ENCODE results near the gene HIVEP3.

The HIVEP3 gene

DNA sequence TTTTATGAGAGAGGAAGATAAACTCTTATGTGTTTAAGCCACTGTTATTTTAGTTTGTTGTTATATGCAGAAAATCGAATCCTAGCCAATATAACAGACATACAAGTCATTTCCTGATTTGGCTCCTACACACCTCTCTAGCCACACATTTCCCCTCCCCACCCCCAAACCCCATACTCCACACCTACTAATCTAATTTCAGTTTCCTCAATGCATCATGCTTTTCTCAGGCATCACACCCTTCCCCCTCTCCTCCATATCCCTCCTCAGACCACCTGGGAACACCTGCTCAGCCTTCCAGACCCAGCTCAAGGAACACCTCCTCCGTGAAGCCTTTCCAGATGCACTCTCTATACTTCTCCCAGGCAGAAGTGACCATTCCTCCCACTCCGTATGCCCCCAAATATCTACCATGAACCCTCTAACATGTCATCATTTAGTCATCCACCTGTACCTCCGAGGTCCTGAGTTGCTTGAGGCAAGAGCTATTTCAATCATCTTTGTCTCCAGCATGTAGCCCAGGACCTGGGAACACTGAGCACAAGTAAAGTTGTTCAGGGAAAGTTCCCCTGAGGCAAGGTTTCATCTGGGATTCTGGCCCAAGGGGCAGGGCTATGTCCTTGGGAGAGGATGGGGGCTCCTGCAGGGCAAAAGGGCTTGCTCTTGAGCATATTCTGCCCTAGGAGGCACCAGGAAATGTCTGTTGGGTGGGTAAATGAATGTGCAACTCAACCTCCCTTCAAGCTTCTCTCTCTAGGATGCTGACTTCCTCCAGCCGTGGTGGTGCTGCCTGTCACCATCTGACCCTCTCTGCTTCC is 126.8 kb downstream of the HIVEP3 start:
- no peak for DNase-seq (ENCODE audit: low read depth in 2 of 2, low spot score in 1 of 2)

DNA sequence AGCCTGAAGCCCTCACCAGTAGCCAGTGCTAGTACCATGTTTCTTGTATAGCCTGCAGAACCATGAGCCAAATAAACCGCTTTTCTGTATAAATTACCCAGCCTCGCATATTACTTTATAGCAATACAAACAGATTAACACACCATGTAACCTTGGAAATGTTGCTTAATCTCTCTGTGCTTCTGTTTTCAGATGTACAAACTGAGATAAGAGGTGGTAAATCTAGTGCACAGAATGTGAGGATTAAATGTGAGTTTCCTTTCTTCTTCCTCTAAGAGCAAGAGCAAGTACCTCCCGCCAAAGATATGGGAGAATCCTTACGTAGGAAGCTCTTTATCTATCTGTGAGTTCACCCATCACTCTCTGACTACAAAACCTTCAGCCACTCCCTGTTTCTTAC is 128.4 kb downstream of the HIVEP3 start:
- no peak for DNase-seq (ENCODE audit: low read depth in 2 of 2, low spot score in 1 of 2)

GRCh38 chr1:41789661-41790330 is 128.9 kb downstream of the HIVEP3 start:
- DNase-seq (ENCODE audit: low read depth in 2 of 2, low spot score in 1 of 2): no peak

DNA sequence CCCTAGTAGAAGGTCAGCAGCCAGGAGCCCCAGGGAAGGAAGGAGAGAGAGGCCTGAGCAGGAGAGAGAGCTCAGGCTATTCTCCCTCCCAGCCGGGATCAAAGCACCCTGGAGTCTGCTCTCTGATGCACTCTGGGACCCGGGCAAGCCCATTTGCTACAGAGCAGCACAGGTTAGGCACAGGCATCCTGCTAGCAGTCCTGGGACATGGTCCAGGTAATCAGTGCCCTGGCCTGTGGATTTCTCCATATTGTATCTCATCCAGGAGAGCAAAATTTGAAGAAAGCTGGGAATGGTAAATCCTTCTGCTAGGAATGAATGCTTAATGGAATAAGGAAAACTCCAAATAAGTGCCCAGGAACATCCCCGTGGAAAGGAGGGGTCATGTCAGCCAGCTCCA is 130.3 kb downstream of the HIVEP3 start:
- DNase-seq (ENCODE audit: low read depth in 2 of 2, low spot score in 1 of 2): no peak

DNA sequence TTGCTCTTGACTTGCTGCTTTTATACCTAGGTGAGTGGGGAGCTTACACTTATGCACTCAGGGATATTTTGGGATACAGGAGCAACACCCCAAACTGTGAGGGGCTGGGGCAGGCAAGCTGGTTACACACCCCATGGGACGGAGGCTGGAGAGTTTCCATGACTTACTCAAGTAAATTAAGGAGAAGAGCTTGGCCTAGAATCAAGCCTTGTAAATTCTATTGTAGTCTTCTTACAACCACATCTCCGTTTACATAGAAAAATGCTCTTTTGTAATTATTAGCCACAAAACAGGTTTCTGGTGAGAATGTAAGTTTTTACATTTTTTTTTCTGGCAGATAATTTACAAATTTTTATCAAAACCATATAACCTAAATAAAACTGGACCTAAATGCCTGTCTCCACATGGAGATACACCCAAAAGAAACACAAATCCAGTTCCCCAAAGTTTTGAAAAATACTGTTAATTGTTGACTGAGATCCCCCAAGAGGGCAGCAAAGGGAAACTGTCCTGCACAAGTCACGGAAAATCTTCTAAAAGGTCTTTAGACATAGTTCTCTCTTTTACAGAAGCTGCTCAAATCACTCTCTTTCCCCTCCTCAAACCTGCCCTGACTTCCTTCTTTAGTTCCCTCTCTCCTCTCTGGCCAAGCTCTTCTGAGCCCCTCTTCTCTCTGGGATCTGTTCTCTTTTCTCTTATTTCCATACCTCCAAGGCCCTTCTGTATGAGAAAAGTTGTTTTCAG is 134.0 kb downstream of the HIVEP3 start:
- DNase-seq (ENCODE audit: low read depth in 2 of 2, low spot score in 1 of 2): no peak

GRCh38 chr1:41783189-41783639 is 135.5 kb downstream of the HIVEP3 start:
- DNase-seq (ENCODE audit: low read depth in 2 of 2, low spot score in 1 of 2): no peak

- DNase-seq (ENCODE audit: low read depth in 2 of 2, low spot score in 1 of 2): no peak
Observed at GRCh38 chr1:41780916-41781315, 137.8 kb downstream of the HIVEP3 start.

DNA sequence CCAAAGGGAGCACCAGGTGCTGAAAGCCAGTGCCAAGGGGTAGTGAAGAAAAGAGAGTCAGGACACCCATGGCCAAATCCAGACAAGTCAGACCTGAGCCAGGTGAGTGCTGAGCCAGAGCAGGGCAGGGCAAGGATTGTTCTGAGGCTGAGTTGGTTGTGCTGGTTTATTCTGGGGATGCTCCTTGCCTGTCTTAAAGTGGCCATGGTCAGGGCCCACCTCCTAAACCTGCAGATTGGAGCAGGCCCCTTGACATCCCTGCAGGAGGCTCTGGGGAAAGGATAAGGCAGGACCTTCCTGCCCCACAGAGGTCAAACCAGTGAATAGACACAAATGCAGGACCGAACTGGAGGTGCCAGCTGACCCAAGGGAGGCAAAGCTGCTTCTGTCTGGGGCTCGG is 138.4 kb downstream of the HIVEP3 start:
- no peak for DNase-seq (ENCODE audit: low read depth in 2 of 2, low spot score in 1 of 2)

DNA sequence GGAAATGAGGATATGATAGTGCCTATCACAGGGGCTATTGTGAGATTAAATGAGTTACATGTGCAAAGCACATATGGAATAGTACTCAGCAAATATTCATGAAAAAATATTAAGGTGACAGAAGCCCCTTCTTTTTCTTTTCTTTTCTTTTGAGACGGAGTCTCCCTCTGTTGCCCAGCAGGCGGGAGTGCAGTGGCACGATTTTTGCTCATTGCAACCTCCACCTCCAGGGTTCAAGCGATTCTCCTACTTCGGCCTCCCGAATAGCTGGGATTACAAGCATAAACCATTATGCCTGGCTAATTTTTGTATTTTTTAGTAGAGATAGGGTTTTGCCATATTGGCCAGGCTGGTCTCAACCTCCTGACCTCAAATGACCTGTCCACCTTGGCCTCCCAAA is 139.4 kb downstream of the HIVEP3 start:
- DNase-seq (ENCODE audit: low read depth in 2 of 2, low spot score in 1 of 2): no peak

GRCh38 chr1:41777695-41778094 is 141.0 kb downstream of the HIVEP3 start:
- DNase-seq (ENCODE audit: low read depth in 2 of 2, low spot score in 1 of 2): no peak

DNA sequence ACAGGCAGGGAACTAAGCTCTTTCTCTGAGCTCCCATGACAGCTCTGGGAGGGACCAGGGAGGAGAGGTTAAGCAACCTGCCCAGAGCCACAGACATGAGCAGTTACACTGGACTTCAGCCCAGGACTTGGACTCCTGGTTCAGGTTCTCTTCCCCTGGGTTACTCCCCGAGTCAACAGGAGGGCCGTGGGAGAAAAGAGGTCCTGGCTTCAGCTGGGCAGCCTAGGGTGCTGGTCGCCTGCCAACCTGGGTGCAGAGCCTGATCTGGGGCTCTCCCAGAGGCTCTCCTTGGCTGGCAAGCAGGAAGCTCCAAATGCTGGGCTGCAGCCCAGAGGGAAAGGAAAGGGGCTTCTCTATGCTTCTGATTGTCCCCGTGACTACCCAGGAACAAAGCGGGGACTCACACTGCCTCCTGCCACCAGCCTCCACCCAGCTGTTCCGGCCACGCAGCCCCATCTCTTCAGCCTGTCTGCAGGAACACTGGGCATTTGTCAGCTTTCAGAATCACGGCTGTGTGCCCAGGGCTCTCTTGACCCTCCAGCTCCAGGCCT is 141.8 kb downstream of the HIVEP3 start:
- DNase-seq (ENCODE audit: low read depth in 2 of 2, low spot score in 1 of 2): no peak

DNA sequence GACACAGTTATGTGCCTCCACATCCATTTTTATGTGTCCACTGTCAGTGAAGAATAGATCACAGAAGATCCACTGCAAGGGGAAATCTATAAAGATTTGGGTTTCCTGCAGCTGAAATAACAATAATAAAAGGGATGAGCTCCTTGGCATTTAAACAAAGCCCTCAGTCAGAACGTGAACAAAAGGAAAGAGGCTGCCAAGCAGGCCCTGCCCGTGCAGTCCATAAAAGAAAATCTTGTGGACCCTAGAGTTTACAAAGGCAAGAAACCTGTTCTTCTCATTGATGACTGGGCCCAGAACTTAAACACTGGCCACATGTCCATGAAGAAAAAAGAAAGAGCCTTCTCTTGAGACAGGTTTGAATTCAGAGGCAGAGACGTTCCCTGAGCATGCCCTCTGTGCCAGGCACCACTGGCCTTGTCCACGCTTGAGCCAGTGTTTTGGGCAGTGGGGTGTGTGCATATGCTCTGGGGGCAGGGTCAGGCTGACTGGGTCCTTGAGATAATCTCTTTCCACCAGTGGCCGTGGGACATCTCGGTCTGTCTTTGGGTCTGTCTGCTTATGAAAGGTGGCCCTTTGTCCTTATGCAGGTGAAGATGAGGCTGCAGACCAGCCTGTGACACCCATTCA is 142.7 kb downstream of the HIVEP3 start:
- no peak for DNase-seq (ENCODE audit: low read depth in 2 of 2, low spot score in 1 of 2)

DNA sequence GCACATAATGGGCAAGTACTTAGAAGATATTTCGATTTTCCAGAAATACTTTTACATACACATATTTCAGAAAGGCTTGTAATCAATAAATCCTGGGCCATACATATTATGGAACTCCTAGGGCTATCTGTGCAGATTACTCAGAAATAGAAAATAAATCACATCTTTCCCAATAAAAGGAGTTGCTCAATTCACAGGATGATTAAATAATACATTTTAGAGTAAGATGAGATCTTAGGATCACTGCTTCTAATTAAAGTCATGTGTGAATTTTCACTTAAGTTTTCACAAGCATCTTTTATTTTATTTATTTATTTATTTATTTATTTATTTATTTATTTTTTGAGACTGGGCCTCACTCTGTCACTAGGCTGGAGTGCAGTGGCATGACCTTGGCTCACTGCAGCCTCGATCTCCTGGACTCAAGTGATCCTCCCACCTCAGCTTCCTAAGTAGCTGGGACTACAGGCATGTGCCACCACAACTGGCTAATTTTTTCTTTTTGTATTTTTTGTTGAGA is 144.2 kb downstream of the HIVEP3 start:
- DNase-seq (ENCODE audit: low read depth in 2 of 2, low spot score in 1 of 2): no peak

DNA sequence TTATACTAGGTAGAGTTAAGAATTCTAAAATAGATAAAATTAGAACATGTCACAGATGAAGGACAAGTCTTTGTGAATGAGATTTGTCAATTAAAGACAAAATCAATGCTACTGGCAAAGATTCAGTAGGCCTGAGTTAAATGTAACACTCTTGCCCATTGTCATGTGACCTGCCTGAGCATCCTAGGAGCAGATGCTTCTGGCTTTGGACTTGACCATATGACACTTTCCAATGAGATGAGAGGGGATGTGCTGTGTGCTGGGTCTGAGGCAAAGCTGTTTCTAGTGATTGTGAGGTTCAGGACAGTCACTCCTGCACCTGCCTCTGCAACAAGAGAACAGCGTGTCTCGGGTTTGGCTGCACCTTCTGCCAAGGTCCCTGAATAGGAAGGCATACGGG is 144.9 kb downstream of the HIVEP3 start:
- DNase-seq (ENCODE audit: low read depth in 2 of 2, low spot score in 1 of 2): no peak

DNA sequence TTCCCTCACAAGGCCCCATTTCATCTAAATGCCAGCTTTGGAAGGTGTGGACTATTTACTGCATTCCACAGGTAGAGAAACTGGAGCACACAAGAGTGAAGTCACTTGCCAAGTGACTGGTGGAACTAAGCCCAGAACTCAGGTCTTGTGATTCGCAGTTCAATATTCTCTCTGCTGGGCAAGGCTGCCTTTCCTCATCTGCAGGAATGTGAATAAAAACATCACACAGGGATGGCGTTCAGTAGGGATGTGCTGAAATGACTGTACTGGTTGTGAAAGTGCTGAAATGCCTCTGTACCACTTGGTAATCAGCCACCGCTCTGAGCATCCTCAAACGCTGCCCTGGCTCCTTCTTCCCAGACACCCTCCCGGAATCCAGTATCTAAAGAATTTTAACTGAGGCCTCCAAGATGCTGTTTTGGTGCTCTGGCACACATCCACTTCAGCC is 145.6 kb downstream of the HIVEP3 start:
- DNase-seq (ENCODE audit: low read depth in 2 of 2, low spot score in 1 of 2): no peak

GRCh38 chr1:41769068-41769467 is 149.7 kb downstream of the HIVEP3 start:
- DNase-seq (ENCODE audit: low read depth in 2 of 2, low spot score in 1 of 2): no peak

- no peak for DNase-seq (ENCODE audit: low read depth in 2 of 2, low spot score in 1 of 2)
Observed at GRCh38 chr1:41768583-41768982, 150.1 kb downstream of the HIVEP3 start.

DNA sequence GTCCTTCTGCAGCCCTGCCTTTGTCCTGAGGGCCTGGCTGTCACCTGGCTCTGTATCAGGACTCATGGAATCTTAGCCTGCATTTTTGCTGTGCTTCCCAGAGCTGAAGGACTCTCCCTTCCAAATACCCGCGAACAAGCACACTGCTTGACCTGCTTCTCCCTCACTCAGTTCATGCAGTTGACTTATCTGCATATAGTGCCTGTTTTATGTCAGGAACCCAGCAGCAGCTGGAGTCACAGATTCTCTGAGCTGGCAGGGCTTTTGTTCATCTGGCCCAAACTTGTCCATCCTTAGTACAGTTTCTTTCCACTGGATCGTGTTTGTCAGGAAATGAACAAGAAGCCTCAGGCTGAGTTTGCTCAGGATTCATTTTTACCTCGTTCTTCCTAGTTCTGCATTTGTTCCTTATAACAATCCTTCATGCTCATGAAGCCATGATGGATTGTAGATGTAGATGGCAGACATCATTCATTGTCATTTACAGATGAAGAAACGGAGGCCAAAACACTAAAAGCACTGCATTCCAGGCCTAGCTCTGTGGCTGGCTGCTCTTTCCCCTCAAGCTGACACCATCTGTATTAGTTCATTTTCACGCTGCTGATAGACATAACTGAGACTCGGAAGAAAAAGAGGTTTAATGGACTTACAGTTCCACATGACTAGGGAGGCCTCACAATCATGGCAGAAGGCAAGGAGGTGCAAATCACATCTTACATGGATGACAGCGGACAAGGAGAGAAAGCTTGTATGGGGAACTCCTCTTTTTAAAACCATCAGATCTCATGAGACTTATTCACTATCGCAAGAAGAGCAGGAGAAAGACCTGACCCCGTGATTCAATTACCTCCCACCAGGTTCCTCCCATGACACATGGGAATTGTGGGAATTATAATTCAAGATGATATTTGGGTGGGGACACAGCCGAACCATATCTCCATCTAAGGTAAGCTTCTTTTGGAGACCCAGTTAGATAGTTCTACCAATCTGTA is 150.9 kb downstream of the HIVEP3 start:
- no peak for DNase-seq (ENCODE audit: low read depth in 2 of 2, low spot score in 1 of 2)

DNA sequence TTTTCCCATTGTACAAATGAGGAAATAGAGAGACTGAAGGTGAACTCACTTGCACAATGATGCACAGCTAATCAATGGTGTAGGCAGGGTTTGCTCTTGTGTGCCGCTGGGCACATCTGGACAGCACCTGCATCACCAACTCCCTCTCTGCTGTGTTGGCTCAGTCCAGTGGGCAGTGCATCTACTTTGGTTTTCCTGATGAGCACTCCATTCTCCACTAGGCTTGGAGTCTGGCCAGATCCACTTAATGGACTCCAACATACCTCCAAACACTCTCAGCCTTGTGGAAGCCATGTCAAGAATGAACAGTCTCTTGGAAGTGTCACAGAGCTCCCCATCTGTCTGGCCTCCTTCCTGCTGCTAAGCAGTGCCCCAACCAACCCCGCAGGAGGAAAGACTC is 152.2 kb downstream of the HIVEP3 start:
- no peak for DNase-seq (ENCODE audit: low read depth in 2 of 2, low spot score in 1 of 2)

GRCh38 chr1:41766041-41766440 is 152.7 kb downstream of the HIVEP3 start:
- no peak for DNase-seq (ENCODE audit: low read depth in 2 of 2, low spot score in 1 of 2)

All from stimulated activated CD8-positive, alpha-beta memory T cell treated with anti-CD3 and anti-CD28 coated beads, Interleukin-4, amount 100 ng/mL, for 4 hours (primary cell).